Astrocyte (in vitro differentiated cells and primary cell): ENCODE measurements around the gene NR5A2. TPM values are rescaled to one million over a fixed set of nuclear protein-coding genes. Genes with fewer than 3 reads are reported as not detected.
A peak's percentile ranks its signal among the peaks of the same experiment; 100 is the strongest.

ENCODE experiments used
- DNase-seq: peaks from one replicate; pipeline ENCODE4 v3.0.0-alpha.2; 2010; ENCODE audit warnings: low read depth
- FAIRE-seq: peaks from 2 replicates; lab custom pipeline; 2011; peaks lifted over from hg19 to GRCh38; lab: Jason Lieb, UNC
- H2AFZ ChIP-seq: 2 replicates; pipeline ENCODE4 v1.6.0; 2012; ENCODE audit warnings: low read depth, low read length, inconsistent platforms
- H3K27ac ChIP-seq: 2 replicates; pipeline ENCODE4 v1.5.1; 2011; ENCODE audit warnings: low read depth, low read length, inconsistent platforms
- H3K27me3 ChIP-seq: 2 replicates; pipeline ENCODE4 v1.6.0; 2011; ENCODE audit warnings: low read length, inconsistent platforms; ENCODE audit not compliant: insufficient read depth
- H3K36me3 ChIP-seq: 2 replicates; pipeline ENCODE4 v1.5.1; 2011; ENCODE audit warnings: low read length, inconsistent platforms; ENCODE audit not compliant: insufficient read depth
- H3K4me1 ChIP-seq: 2 replicates; pipeline ENCODE4 v1.5.1; 2011; ENCODE audit warnings: low read length, inconsistent platforms; ENCODE audit not compliant: insufficient read depth
- H3K4me2 ChIP-seq: 2 replicates; pipeline ENCODE4 v1.6.0; 2012; ENCODE audit warnings: low read length, inconsistent platforms
- H3K4me3 ChIP-seq: 2 replicates; pipeline ENCODE4 v1.5.1; 2011; ENCODE audit warnings: low read depth, mild to moderate bottlenecking, low read length, inconsistent platforms; ENCODE audit not compliant: insufficient read depth
- H3K79me2 ChIP-seq: 2 replicates; pipeline ENCODE4 v1.6.0; 2012; ENCODE audit warnings: mild to moderate bottlenecking, low read length, inconsistent platforms; ENCODE audit not compliant: insufficient read depth
- H3K9ac ChIP-seq: 2 replicates; pipeline ENCODE4 v1.6.0; 2012; ENCODE audit warnings: mild to moderate bottlenecking, low read length, inconsistent platforms
- H3K9me3 ChIP-seq: 2 replicates; pipeline ENCODE4 v1.5.1; 2012; ENCODE audit warnings: low read depth, mild to moderate bottlenecking, low read length, inconsistent platforms; ENCODE audit not compliant: insufficient read depth
- H4K20me1 ChIP-seq: 2 replicates; pipeline ENCODE4 v1.6.0; 2012; ENCODE audit warnings: low read length, inconsistent platforms; ENCODE audit not compliant: insufficient read depth
- H3K27ac Mint-ChIP-seq: one replicate; pipeline ENCODE4 v1.8.0; 2021; ENCODE audit warnings: mild to moderate bottlenecking, mixed read lengths; ENCODE audit not compliant: unreplicated experiment
- H3K27me3 Mint-ChIP-seq: one replicate; pipeline ENCODE4 v1.8.0; 2021; ENCODE audit warnings: low read depth, mixed read lengths; ENCODE audit not compliant: unreplicated experiment
- H3K36me3 Mint-ChIP-seq: one replicate; pipeline ENCODE4 v1.8.0; 2021; ENCODE audit warnings: low read depth, mixed read lengths; ENCODE audit not compliant: unreplicated experiment
- H3K4me1 Mint-ChIP-seq: one replicate; pipeline ENCODE4 v1.8.0; 2021; ENCODE audit warnings: low read depth, mixed read lengths; ENCODE audit not compliant: unreplicated experiment
- H3K4me3 Mint-ChIP-seq: one replicate; pipeline ENCODE4 v1.8.0; 2021; ENCODE audit warnings: mild to moderate bottlenecking, moderate library complexity, mixed read lengths; ENCODE audit not compliant: unreplicated experiment
- H3K9me3 Mint-ChIP-seq: one replicate; pipeline ENCODE4 v1.8.0; 2021; ENCODE audit warnings: mild to moderate bottlenecking, mixed read lengths; ENCODE audit not compliant: unreplicated experiment
- CTCF ChIP-seq: IDR thresholded peaks from 2 replicates; pipeline ENCODE4 v1.5.1; 2011; ENCODE audit warnings: low read depth, mild to moderate bottlenecking, inconsistent platforms, low read length, moderate library complexity; ENCODE audit not compliant: insufficient read depth
- EZH2 ChIP-seq: IDR thresholded peaks from 2 replicates; pipeline ENCODE4 v1.6.1; 2012; ENCODE audit warnings: mild to moderate bottlenecking, low read length, inconsistent platforms; ENCODE audit not compliant: insufficient read depth
- total RNA-seq: library from RNA; stranded (reverse); gene quantifications from 2 replicates; pipeline ENCODE4 v1.2.1, GENCODE V29; 2021

Gene NR5A2
- total RNA-seq, 1 donor from 2014 or later, result 0.39 TPM

GRCh38 chr1:200039849-200040474 lies 12.5 kb downstream of the NR5A2 start:
- no peak overlapping the region for H2AFZ ChIP-seq
- no peak overlapping the region for H3K27ac ChIP-seq
- H3K27me3 Mint-ChIP-seq, result peaks cover 41% of the 10 kb centered on the region
- peak overlapping the region; percentile 31 for H3K4me3 Mint-ChIP-seq
- H3K9ac ChIP-seq, result no peak overlapping the region
- no peak overlapping the region for H3K4me3 ChIP-seq
- no peaks in the 10 kb centered on the region for H3K36me3 Mint-ChIP-seq
- H3K9me3 Mint-ChIP-seq, result peaks cover 2% of the 10 kb centered on the region
- H3K27me3 ChIP-seq, result peaks cover 97% of the 10 kb centered on the region
- H3K79me2 ChIP-seq, result no peaks in the 10 kb centered on the region
- TF ChIP-seq CTCF, result no peak
- peak; percentile 33 for TF ChIP-seq EZH2
- H3K4me1 ChIP-seq, result peaks cover 14% of the 10 kb centered on the region
- peaks cover 9% of the 10 kb centered on the region for H4K20me1 ChIP-seq
- peaks cover 3% of the 10 kb centered on the region for H3K4me1 Mint-ChIP-seq
- FAIRE-seq (no peak), DNase-seq (no peak)
- H3K4me2 ChIP-seq, result peak overlapping the region; percentile 85
- H3K36me3 ChIP-seq, result no peaks in the 10 kb centered on the region
- no peak overlapping the region for H3K27ac Mint-ChIP-seq
- H3K9me3 ChIP-seq, result no peaks in the 10 kb centered on the region

GRCh38 chr1:200040481-200041138 lies 13.1 kb downstream of the NR5A2 start:
- H3K27ac Mint-ChIP-seq, result no peak overlapping the region
- peak overlapping the region; percentile 31 for H3K4me3 Mint-ChIP-seq
- H3K36me3 Mint-ChIP-seq, result no peaks in the 10 kb centered on the region
- Histone ChIP-seq H3K27ac (no peak overlapping the region), H3K79me2 (no peaks in the 10 kb centered on the region), H3K9ac (no peak overlapping the region), H3K4me3 (no peak overlapping the region), H3K36me3 (no peaks in the 10 kb centered on the region), H3K9me3 (no peaks in the 10 kb centered on the region), H3K27me3 (peaks cover 97% of the 10 kb centered on the region), H3K4me2 (peak overlapping the region; percentile 85), H4K20me1 (peaks cover 9% of the 10 kb centered on the region), H2AFZ (no peak overlapping the region), H3K4me1 (peaks cover 8% of the 10 kb centered on the region)
- no peak for FAIRE-seq
- peaks cover 46% of the 10 kb centered on the region for H3K27me3 Mint-ChIP-seq
- peaks cover 2% of the 10 kb centered on the region for H3K9me3 Mint-ChIP-seq
- H3K4me1 Mint-ChIP-seq, result peaks cover 3% of the 10 kb centered on the region
- TF ChIP-seq CTCF (no peak), EZH2 (peak; percentile 72)
- DNase-seq, result no peak
